DND-41 (cell line): ENCODE measurements around the gene SPPL2C.

Experiments used
- ATAC-seq: fragments of 200-7000 bp; cut with Tn5 transposase; 3 replicates; pipeline ENCODE4 v1.9.1; 2021; ENCODE audit warnings: low read depth; ENCODE audit not compliant: insufficient read depth
- DNase-seq: peaks from one replicate; pipeline ENCODE4 v3.0.0-alpha.2; 2020
- H2AFZ ChIP-seq: 2 replicates; pipeline ENCODE4 v1.6.0; 2012; ENCODE audit warnings: low read depth, low read length
- H3K27ac ChIP-seq: 2 replicates; pipeline ENCODE4 v1.5.1; 2012; ENCODE audit warnings: low read length, inconsistent platforms
- H3K27me3 ChIP-seq: fragments of 200-600 bp; sonication (generic); 2 replicates; pipeline ENCODE4 v1.6.0; 2012; ENCODE audit warnings: low read length, mild to moderate bottlenecking, inconsistent platforms; ENCODE audit not compliant: insufficient read depth, poor library complexity
- H3K36me3 ChIP-seq: 2 replicates; pipeline ENCODE4 v1.5.1; 2012; ENCODE audit warnings: low read length, inconsistent platforms; ENCODE audit not compliant: insufficient read depth
- H3K4me1 ChIP-seq: 2 replicates; pipeline ENCODE4 v1.5.1; 2012; ENCODE audit warnings: mild to moderate bottlenecking, low read length; ENCODE audit not compliant: insufficient read depth
- H3K4me2 ChIP-seq: 2 replicates; pipeline ENCODE4 v1.6.0; 2012; ENCODE audit warnings: mild to moderate bottlenecking, moderate library complexity, low read length, inconsistent platforms; ENCODE audit not compliant: insufficient read depth
- H3K4me3 ChIP-seq, 2 experiments: fragments of 200-600 bp in 1 of 2; shearing (Covaris generic) in 1 of 2; 2 replicates each; pipeline ENCODE4 v1.5.1; 2012 to 2016; ENCODE audit warnings: inconsistent platforms in 2 of 2, low read length in 2 of 2, mild to moderate bottlenecking in 2 of 2, low read depth in 1 of 2, moderate library complexity in 1 of 2
- H3K79me2 ChIP-seq: 2 replicates; pipeline ENCODE4 v1.6.0; 2012; ENCODE audit warnings: low read length, inconsistent platforms; ENCODE audit not compliant: insufficient read depth
- H3K9ac ChIP-seq: 2 replicates; pipeline ENCODE4 v1.6.0; 2012; ENCODE audit warnings: low read depth, mild to moderate bottlenecking, inconsistent platforms, low read length, moderate library complexity
- H3K9me3 ChIP-seq: 2 replicates; pipeline ENCODE4 v1.5.1; 2012; ENCODE audit warnings: low read length, moderate library complexity, mild to moderate bottlenecking, inconsistent platforms; ENCODE audit not compliant: insufficient read depth, severe bottlenecking
- H4K20me1 ChIP-seq: 2 replicates; pipeline ENCODE4 v1.6.0; 2012; ENCODE audit warnings: low read length; ENCODE audit not compliant: insufficient read depth
- CTCF ChIP-seq: IDR thresholded peaks from 2 replicates; pipeline ENCODE4 v1.5.1; 2012; ENCODE audit warnings: borderline replicate concordance, low read length, moderate library complexity, mild to moderate bottlenecking; ENCODE audit not compliant: poor library complexity, severe bottlenecking; ENCODE audit errors: extremely low read depth
- EZH2 ChIP-seq: IDR thresholded peaks from 3 replicates; pipeline ENCODE4 v1.6.1; 2012; ENCODE audit warnings: borderline replicate concordance, low read depth, mild to moderate bottlenecking, moderate library complexity, low read length, inconsistent platforms; ENCODE audit not compliant: severe bottlenecking

SPPL2C gene

DNA sequence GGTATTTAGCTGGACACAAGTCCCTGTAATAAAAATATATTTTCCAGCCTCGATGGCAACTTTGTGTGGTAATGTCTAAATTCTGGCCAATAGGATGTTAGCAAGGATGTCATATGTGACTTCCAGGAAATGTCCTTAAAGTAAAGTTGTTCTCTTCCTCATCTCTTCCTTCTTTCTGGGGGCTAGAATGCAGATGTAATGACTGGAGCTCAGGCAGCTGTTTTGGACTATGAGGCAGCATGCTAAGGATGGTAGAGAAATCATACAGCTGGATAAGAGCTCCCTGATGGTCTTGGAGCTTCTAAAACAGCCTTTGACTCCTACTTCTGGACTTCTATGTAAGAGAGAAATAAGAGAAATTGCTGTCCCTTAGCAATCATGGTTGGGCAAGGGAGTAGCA is 32.8 kb downstream of the SPPL2C start:
- Histone ChIP-seq H3K36me3 (no peaks in the 10 kb centered on the region), H2AFZ (no peak overlapping the region), H3K4me3 (no peak overlapping the region), H3K9ac (no peak overlapping the region), H3K27me3 (peaks cover 13% of the 10 kb centered on the region), H4K20me1 (no peaks in the 10 kb centered on the region), H3K4me1 (no peaks in the 10 kb centered on the region), H3K4me2 (no peak overlapping the region), H3K79me2 (no peaks in the 10 kb centered on the region), H3K9me3 (no peaks in the 10 kb centered on the region), H3K27ac (no peak overlapping the region)
- no peak for ATAC-seq
- DNase-seq, result no peak
- TF ChIP-seq EZH2, result no peak

GRCh38 chr17:45883063-45883462 is 38.4 kb downstream of the SPPL2C start:
- Histone ChIP-seq H3K9ac (no peak overlapping the region), H3K27ac (no peak overlapping the region), H3K4me1 (no peaks in the 10 kb centered on the region), H3K27me3 (peaks cover 5% of the 10 kb centered on the region), H3K36me3 (no peaks in the 10 kb centered on the region), H4K20me1 (0 out of 2 replicates have a peak, but pooled peaks cover 2% of the 10 kb centered on the region), H2AFZ (no peak overlapping the region), H3K4me2 (no peak overlapping the region), H3K4me3 (no peak overlapping the region), H3K9me3 (no peaks in the 10 kb centered on the region), H3K79me2 (no peaks in the 10 kb centered on the region)
- ATAC-seq (no peak), DNase-seq (no peak)
- TF ChIP-seq EZH2 (no peak), CTCF (no peak)

DNA sequence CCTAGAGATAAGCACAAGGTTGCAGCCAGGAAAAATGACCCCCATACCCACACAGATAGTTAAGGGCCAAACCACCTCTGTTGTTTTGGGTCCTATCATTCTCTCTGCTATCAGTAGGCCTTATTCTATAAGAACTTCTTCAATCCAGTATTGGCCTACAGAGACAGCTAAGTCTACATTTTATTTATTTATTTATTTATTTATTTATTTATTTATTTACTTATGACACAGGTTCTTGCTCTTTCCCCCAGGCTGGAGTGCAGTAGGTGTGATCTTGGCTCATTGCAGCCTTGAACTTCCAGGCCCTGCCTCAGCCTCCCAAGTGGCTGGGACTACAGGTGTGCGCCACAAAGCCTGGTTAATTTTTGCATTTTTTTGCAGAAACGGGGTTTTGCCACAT is 42.2 kb downstream of the SPPL2C start:
- ATAC-seq, result no peak
- no peaks in the 10 kb centered on the region for H3K4me1 ChIP-seq
- no peak for DNase-seq
- no peaks in the 10 kb centered on the region for H3K36me3 ChIP-seq
- no peak overlapping the region for H3K4me2 ChIP-seq
- no peaks in the 10 kb centered on the region for H3K79me2 ChIP-seq
- no peaks in the 10 kb centered on the region for H3K9me3 ChIP-seq
- TF ChIP-seq CTCF (no peak), EZH2 (no peak)
- H3K27ac ChIP-seq, result no peak overlapping the region
- no peak overlapping the region for H2AFZ ChIP-seq
- H3K4me3 ChIP-seq, result no peak overlapping the region
- H3K9ac ChIP-seq, result no peak overlapping the region
- 0 out of 2 replicates have a peak, but pooled peaks cover 2% of the 10 kb centered on the region for H4K20me1 ChIP-seq
- H3K27me3 ChIP-seq, result peaks cover 5% of the 10 kb centered on the region

- Histone ChIP-seq H2AFZ (no peak overlapping the region), H3K27ac (no peak overlapping the region), H3K27me3 (peaks cover 5% of the 10 kb centered on the region), H3K4me3 (no peak overlapping the region), H3K4me1 (no peaks in the 10 kb centered on the region), H3K36me3 (no peaks in the 10 kb centered on the region), H4K20me1 (0 out of 2 replicates have a peak, but pooled peaks cover 2% of the 10 kb centered on the region), H3K79me2 (no peaks in the 10 kb centered on the region), H3K4me2 (no peak overlapping the region), H3K9me3 (no peaks in the 10 kb centered on the region), H3K9ac (no peak overlapping the region)
- ATAC-seq, result no peak
- TF ChIP-seq CTCF (no peak), EZH2 (no peak)
- DNase-seq, result no peak
Measured at GRCh38 chr17:45888392-45888791, 43.7 kb downstream of the SPPL2C start.
